GM18519 (cell line): ENCODE measurements around the gene ZNF775.
A peak's percentile ranks its signal among the peaks of the same experiment; 100 is the strongest.

Experiments used
- ATAC-seq: cut with Tn5 transposase; IDR thresholded peaks from one replicate; pipeline ENCODE4 v1.9.1; 2021; ENCODE audit warnings: mild to moderate bottlenecking, moderate library complexity; ENCODE audit not compliant: unreplicated experiment, low FRiP score

ZNF775 gene

DNA sequence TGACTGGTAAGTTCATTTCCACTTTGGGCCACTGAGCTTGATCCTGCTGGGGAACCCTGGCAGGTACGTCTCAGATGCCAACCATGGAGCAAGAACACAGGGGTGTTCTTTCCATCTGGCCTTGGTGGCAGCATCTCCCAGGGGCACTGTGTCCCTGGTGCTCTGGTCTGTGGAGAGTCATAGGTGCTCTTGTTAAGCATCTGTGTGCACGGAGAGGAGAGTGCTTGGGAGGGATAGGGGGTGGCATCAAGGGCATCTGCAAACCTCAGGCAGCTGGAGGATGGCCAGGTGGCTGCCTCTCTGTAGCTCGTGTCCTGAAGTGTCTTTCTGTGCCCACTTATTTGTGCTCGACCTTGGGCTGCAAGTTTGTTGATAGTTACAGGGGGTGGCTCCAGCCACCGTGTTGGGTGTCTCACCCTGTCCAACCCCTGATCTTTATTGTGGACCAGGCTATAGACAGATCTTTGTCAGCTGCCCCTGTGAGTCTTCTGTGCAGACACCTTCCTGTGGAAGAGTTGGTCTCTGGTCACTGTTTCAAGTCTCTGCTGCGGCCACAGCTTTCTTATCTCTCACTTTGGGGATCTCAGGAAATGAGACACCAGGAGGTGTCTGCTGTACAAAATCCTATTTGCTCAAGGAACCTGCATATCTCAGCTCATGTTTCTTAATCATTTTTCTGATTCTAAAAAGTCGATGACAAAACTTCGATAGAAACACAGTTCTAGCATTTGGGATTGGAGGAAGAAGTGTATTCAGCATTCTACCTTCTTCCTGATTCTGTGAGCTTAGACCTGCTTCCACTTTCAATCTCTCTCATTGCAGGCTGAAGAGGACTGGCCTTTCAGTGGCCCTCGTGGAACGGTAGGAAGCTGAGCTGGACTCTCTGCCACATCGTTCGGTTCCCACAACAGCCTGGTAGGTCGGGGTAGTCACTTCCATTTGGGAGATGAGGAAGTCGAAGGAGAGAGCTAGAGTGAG, 54.1 kb downstream of the ZNF775 start:
- ATAC-seq, result no peak

DNA sequence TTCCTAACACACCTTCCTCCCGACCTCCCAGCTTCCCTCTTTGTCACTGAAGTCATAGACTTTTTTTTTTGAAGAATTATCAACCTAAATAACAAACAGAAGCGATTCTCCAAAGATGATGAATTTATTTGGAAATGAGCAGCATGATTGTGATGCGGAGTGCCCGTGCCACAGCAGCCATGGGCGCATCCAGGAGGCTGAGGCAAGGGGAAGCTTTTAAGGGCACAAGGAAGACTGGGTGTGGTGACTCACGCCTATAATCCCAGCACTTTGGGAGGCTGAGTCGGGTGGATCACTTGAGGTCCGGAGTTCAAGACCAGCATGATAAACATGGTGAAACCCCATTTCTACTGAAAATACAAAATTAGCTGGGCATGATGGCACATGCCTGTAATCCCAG, 55.1 kb downstream of the ZNF775 start:
- no peak for ATAC-seq

DNA sequence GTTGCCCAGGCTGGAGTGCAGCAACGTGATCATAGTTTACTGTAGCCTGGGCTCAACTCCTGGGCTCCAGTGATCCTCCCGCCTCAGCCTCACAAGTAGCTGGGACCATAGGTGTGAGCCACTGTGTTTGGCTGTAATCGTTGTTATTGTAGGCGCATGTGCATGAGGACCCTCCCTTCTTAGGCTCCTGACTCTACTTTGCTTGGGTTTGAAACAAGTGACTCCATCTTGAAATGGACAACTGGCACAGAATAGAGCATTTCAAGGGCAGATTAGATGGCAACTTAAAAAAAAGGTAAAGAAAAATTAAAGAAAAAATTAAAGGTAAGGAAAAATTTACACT, 55.9 kb downstream of the ZNF775 start:
- ATAC-seq, result no peak

DNA sequence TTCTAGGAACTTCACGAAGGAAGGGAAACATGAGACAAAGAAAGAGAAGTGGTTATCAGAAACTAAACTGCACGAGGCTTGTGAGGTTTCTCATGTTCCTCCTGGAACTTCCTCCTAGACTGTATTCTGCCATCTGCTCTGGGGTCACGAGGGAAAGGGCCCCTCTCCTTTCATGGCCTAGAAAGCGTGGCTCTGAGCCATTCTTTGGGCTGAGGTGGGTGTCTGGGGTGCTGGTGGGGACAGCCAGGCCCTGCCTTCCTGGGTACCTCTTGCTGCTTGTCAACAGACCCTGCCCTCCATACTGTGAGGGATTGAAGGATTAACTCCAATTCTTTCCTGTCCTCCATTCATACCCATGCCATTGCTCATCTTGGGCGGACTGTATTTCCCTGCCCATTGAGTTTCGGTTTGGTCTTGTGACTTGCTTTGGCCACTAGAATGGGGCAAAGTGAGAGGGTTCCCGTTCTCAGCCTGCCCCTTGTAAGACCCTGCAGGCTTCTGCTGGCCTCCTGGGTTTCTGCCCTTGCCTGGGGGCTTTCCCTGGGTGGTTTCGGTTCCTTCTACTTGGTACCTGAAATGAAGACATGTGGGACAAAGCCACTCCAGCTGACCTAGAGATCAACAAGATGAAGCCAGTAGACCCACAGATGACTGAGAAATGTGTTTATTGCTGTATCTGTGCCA, 56.4 kb downstream of the ZNF775 start:
- peak; percentile 81 for ATAC-seq

DNA sequence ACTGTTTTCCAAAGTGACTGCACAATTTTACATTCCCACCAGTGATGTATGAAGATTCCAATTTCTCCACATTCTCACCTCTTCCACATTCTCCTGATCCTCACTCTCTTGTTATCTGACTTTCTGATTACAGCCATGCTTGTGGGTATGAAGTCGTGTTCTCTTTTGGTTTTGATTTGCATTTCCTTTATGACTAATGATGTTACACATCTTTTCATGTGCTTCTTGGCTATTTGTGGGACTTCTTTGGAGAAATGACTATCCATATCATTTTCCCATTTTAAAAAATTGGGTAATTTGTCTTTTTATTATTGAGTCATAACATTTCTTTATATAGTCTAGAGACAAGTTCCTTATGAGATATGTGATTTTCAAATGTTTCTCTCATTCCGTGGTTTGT, 60.8 kb downstream of the ZNF775 start:
- no peak for ATAC-seq

DNA sequence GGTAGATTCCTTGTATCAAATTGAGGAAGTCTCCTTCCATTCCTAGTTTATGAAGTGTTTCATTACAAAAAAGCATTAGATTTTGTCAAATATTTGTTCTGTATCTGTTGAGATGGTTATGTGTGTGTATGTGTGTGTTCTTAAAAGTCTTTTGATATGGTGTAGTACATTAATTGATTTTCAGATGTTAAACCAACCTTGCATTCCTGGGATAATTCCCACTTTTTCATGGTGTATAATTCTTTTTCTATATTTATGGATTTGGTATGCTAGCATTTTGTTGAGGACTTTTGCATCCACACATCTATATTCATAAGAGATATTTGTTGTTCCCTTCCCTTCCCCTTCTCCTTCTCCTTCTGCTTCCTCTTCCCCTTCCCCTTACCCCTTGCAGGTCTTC, 62.4 kb downstream of the ZNF775 start:
- ATAC-seq, result no peak

DNA sequence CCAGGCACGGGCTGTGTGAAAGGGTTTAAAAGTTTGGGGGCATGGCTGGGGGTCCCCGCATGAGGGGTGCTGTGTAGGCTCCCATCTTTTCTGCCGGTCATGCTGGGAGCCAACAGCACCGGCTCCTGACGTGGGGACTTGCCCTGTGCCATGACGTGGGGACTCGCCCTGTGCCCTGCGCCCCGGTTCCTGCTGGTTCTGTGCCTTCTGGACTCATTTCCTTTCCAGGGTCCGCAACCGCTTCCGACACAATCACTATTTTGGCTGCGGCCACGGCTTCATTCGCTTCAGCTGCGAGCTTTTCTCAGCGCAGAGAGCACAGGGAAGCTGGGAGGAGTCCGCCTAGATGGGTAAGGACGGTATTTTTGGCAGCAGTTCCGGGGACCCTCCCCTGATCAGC, 63.7 kb downstream of the ZNF775 start:
- ATAC-seq, result no peak

DNA sequence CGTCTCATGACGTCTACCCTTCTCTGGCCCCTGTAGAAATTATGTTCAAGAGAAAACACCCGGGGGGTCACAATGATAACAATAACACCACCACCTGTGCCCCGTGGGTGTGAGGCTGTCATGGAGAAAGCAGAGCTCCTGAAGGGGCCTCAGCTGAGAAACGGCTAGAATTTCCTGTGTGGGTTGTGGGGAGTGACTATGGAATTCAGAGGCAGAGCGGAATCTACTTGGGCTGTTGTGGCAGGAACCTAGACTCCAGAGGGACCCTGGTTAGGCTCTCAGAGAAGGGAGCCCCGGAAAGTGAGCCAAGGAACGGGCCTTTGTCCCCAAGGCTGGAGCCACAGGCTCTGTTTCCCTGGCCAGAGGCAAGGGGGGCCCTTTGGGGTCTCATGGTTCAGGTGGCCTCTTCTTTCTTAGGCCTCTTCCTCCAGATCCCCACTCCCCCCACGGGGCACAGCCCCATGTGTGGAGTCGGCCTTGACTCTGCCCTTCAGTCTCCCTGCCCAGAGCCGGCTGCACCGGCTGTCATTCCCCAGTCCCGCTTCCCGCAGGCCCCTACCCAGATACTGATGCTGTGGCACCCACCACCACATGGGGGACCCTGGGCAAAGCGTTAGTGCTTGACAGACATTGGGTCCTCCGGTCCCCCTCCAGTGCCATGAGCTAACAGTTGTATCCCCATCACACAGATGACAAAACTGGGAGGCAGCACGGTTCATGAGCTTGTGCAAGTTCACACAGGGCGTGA, 64.8 kb downstream of the ZNF775 start:
- ATAC-seq, result no peak

DNA sequence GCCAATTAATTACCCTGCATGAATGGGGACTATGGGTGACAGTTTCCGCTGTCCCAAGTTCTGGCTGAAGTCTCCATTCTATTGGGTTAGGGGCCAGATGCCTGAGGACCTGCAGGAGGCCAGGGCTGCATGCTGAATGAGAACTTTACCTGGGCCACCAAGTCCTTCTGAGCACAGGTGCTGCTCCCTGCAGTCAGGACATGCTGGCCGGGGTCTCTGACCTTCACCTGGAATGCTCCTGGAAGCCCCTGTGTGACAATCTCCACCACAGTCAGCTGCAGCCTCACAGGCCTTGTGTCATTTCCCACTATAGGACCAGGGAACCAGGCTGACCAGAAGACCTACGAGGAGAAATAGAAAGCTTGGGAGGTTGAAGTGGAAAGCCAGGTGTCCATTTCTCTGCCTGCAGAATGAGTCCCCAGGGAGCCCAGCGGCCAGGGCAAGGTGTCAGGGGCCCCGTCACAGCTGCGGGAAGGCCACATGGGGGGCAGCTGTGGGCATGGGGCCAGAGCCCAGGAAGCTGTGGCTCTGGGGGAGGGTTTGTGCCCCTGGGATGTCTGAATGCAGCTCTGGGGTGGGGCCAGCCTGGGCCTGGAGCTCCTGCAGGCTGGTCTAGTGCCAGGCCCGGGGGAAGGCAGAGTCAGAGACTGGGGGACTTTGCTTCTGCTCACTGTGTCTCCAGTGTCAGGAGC, 65.7 kb downstream of the ZNF775 start:
- ATAC-seq, result no peak

DNA sequence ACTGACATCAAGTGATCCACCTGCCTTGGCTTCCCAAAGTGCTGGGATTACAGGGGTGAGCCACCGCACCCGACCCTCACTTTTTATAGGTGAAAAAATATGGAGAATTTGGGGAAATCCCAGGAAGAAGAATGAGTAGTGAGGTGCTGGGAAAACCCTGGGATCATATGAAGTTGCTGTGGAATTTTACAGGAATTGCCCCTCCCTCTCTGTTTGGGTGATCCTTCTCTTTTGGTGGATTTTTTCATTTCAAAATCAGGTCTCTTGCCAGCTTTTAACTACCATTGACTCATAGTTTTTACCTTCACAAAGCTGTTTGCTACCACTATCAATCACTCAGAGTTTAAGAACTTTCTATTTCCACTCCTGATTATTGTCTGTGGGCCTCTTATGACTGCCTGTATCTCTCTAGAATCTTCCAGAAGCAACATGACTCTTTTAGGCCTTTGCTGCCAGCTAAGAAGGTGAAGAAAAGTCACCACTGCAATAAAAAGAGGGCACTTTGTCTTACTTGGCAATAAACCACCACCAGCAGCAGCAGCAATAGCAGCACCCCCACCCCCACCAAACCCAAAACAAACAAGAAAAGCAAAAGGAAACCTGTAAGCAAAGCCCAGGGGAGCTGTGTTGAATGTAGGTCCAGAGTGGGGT, 67.3 kb downstream of the ZNF775 start:
- no peak for ATAC-seq
